HG03457 (cell line): ENCODE measurements around the gene PCSK6.

ENCODE experiments used
- ATAC-seq: cut with Tn5 transposase; IDR thresholded peaks from one replicate; pipeline ENCODE4 v1.9.1; 2021; ENCODE audit warnings: moderate number of reproducible peaks; ENCODE audit not compliant: unreplicated experiment

The PCSK6 gene

DNA sequence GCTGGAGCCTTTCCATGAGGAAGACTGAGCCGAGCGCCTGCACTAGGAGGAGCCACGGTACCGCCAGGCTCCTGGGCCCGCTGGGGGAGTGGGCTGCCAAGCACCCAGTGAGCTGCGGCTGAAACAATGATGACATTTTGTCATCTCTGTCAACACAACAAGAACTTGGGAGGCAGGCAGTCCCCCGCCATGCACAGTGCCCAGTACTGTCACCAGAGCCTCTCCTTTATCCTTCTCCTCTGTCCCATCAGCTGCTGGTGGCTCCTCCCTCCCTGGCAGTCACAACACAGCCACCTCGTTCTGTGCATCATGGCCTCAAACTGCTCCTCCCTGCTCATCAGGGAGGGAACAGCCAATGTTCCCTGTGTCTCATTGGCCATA lies 34.0 kb upstream of the PCSK6 start:
- ATAC-seq: no peak

GRCh38 chr15:101522621-101523559 lies 33.4 kb upstream of the PCSK6 start:
- ATAC-seq: no peak

- ATAC-seq: no peak
Measured at GRCh38 chr15:101522091-101522490, 32.6 kb upstream of the PCSK6 start.

DNA sequence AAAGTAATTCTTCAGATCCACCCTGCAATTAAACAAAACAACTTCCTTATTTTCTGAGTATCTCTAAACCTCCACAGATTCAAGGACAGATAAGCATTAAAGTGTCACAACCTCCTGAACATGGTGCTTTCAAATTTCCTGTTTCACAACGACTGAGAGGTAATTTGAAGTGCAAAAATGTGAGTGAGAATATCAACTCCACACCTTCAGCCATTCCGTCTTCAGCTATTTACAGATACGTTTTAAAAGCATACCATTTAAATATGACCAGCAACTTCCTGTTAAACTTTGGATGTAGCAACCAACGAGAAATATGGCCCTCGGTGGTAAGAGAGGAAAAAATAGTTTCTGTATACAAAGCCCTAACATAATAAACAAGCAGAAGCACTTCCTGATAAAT lies 32.1 kb upstream of the PCSK6 start:
- ATAC-seq: no peak

DNA sequence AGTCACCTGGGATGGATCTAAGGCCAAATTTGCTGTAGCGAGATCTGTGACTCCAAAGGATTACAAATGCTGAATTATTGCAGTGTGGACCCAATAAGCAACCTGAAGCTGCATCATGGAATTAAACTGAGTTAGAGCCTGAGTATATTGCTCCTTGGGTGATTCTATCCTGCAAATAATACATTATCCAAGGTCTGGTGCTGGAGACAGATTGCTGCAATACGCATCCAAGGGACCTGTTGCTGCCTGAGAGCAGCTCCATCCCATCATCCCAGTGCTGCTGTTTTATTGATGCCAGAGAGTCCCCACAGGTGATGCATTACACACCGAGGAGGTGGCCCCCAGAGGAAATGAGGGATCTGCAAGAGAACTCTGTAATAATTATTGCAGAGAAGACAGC lies 31.6 kb upstream of the PCSK6 start:
- no peak for ATAC-seq

DNA sequence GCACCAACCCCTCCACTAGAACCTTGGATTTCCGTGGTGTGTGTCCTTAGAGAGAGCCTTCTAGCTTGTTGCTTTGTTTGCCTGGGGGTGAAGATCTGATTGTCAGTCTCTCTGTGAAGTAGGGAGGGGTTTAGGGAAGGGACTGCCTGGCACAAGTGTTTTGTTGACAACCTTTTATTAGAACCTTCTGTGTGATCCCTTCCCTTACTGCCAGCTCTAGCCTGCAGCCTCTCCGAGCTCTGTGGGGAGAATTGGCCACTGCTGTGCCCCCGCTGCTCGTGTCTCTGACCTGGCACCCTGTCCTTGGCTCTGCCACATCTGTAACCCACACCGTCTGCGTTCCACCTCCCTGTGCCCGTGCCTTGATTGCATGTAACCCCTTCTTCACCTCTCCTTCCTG lies 30.9 kb upstream of the PCSK6 start:
- ATAC-seq: no peak

GRCh38 chr15:101517504-101517903 lies 28.0 kb upstream of the PCSK6 start:
- no peak for ATAC-seq

DNA sequence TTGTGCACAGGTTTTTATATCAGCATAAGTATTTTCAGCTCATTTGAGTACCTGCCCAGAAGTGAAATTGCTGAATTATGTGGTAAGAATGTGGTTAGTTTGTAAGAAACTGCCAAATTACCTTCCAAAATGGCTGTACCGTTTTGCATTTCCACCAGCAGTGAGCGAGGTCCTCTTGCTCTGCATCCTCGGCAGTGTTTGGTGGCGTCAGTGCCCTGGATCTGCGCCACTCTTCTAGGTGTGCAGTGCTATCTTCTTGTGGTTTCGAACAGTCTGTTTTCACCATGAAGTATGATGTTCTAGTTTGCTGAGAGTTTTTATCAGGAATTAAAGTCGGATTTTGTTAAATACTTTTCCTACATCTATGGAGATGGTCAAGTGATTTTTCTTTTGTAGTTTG lies 24.8 kb upstream of the PCSK6 start:
- no peak for ATAC-seq

GRCh38 chr15:101511717-101512116 lies 22.2 kb upstream of the PCSK6 start:
- no peak for ATAC-seq

DNA sequence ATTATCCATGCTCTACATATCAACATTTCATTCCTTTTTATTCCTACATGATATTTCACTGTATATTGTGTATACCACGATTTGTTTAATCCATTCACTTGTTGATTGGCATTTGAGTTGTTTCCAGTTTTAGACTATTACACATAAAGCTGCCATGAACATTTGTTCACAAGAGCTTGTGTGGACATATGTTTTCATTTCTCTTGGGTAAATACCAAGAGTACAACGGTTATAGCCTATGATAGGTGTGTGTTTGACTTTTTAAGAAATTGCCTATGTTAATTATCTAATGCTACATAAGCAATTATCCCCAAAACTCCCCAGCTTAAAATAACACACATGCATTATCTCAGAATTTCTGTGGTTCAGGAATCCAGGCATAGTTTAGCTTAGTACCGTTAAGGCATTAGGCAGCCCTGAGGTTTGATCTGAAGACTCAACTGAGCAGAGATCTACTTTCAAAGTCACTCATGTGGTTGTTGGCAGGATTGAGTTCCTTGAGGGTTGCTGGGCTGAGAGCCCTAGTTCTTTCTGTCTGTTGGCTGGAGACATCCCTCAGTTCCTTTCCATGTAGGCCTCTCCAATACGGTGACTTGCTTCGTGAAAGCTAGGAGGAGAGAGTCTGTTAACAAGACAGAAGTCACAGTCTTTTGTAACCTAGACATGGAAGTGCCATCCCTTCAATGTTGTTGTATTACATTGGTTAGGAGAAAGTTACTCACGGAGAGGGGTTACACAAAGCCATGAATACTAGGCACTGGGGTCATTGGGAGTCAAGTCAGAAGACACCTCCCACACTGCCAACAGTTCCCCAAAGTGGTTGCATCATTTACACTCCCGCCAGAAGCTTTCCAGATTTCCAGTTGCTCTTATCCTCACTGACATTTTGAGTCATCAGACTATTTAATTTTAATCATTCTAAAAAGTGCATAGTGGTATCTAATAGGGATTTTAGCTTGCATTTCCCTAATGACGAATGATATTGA lies 21.0 kb upstream of the PCSK6 start:
- no peak for ATAC-seq

DNA sequence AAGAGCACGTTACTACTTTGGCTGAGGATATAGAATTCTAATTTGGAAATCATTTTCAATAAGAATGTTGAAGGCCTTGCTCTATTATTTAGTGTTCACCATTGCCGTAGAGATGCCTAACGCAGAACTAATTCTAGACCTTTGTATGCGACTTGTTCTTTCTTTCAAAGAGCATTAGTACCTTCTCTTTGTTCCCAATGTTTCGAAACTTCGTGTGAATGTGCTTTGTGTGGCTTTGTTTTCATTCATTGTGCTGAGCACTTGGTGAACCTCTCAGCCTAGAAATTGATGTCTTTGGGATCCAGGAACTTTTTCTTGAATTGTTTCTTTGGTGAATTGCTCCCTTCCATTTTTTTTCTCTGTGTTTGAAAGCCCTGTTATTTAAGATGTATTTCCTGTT lies 19.8 kb upstream of the PCSK6 start:
- ATAC-seq: no peak

DNA sequence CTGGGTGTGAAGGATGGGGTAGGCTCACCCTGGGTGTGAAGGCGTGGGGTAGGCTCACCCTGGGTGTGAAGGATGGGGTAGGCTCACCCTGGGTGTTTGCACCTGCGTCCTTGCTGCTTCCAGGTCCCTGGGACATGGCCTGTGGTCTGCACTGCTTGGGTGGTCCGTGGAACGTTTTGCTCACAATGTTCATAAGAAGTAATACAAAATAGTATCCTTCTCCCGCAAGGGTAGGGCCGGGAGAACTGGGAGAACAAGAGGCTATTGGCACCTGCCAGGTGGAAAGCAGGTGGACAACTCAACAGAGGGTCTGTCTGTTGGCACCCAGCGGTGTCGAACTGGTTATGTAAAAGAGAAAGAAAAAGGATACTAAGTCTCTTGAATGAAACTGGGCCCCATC lies 17.0 kb upstream of the PCSK6 start:
- ATAC-seq: no peak

DNA sequence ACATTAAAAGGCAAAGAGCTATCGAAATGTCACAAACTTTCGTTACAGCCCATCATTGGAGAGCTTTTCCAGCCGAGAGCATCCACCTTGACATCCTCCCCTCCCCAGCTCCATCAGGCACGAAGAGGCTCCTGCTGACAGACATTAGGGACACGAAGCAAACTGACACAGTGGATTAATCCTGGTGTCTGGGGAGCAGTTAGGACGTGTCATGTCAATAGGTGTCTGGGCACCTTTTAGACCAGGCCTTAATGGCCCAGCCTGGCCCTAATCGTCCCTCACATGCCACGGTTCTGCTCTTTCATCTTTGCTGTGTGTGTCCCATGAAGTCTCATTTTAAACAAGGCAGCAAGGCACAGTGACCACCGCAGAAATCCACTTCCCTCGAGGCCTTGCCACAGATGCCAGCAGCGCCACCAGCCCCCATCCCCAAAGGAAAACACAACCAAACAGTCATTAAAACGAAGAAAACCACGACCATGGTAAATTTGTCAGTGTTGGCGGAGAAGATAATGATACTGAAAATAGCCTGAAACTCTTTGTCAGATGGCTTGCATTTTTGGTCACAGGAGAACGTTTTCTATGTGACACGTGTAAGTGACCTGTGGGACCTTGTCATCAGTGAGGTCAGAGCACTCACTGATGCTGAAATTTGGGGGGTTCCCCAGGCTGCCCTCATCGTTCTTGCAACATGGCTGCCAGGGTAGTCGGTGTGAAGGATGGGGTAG lies 16.3 kb upstream of the PCSK6 start:
- ATAC-seq: no peak

- no peak for ATAC-seq
Measured at GRCh38 chr15:101504866-101505609, 15.5 kb upstream of the PCSK6 start.

GRCh38 chr15:101504373-101504772 lies 14.9 kb upstream of the PCSK6 start:
- no peak for ATAC-seq

DNA sequence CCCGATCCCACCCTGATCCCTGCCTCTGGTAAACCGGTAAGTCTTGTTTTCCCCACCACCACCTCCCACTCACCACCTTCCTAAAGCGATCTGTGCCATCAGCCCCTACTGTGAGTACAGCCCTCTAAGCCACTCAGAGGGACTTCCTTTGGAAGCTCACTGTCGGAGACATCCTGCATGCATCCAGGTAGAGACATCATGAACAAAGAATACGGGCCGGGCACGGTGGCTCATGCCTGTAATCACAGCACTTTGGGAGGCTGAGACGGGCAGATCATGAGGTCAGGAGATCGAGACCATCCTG lies 13.7 kb upstream of the PCSK6 start:
- no peak for ATAC-seq

DNA sequence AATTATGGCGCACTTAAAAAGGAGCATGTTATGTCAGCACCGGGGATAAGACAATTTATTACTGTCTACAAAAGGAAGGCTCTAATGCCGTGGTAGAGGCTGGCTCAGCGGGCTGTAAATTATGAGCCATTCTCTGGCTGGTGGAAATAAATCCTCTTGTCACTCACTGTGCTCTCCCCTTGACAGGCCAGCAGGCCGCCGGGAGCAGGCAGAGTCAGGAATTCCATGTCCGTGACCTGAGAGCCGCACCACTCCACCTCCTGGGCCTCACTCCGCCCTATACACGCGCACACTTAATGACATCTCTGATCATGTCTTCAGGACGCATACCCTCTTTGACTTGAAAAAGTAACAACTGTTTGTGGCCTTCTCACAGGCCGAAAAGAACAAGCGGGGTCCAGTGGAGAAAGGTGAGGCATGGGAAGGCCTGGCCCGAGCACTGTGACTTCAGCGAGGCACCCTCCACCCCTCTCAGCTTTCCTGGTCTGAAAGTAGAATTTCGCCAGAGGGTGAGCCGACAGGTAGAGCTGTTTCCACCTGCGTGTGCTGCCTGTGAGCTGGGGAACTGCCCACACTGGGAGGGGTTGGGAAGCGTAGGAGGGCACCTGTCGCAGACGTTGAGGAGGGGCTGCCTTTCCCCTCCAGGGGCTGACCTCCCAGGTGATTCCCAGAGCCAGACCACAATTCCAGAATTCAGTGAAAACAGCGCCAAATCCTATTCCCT lies 13.2 kb upstream of the PCSK6 start:
- no peak for ATAC-seq

DNA sequence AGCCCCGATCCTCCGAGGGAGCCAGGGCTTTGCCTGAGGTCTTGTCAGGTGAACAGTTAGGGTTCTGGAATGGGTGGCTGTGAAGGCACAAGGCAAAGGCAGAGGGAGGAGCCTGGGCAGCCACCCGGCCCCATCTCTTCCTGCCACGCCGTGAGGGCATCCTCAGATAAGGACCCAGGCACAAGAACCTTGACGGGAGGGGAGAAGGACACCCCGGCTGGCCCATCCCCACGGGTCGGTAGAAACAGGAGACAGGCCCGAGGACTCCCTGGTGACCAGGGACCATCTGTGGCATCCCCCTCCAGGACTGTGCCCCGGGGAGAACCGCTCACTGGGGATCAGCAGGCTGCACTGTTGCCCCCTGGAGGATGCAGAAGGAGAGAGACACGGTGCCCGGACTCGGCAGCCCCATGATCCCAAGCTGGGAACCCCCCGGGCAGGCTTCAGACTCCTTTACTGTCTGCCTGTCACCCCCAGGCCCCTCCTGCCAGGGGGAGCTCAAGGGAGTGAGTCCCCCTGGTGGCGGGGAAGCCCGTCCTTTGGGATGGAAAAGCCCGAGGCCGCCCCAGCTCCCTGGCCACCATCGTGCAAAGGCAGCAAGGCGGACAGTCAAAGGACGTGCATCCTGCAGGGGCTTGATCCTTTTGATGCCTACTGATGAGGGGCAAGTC lies 12.3 kb upstream of the PCSK6 start:
- ATAC-seq: no peak

- ATAC-seq: no peak
Measured at GRCh38 chr15:101500865-101501551, 11.5 kb upstream of the PCSK6 start.
